Smooth muscle cell (in vitro differentiated cells): Measurements from ENCODE around the gene OSBPL5. TPM values are rescaled to one million over a fixed set of nuclear protein-coding genes. Genes with fewer than 3 reads are reported as not detected.

Experiments used
- DNase-seq: peaks from one replicate; lab custom pipeline; 2025; ENCODE audit not compliant: unreplicated experiment; lab: John Stamatoyannopoulos, UW
- H2AFZ ChIP-seq: fragments of 200-600 bp; sonication (generic); 2 replicates; pipeline ENCODE4 v1.6.0; 2016; ENCODE audit warnings: antibody characterized with exemption, low read depth, mild to moderate bottlenecking
- H3F3A ChIP-seq: fragments of 200-600 bp; sonication (generic); 2 replicates; pipeline ENCODE4 v1.6.0; 2017; ENCODE audit warnings: antibody characterized with exemption, low read depth
- H3K27ac ChIP-seq: fragments of 200-600 bp; sonication (generic); 2 replicates; pipeline ENCODE4 v1.5.1; 2016; ENCODE audit warnings: low read depth, mild to moderate bottlenecking
- H3K27me3 ChIP-seq: fragments of 200-600 bp; sonication (generic); 2 replicates; pipeline ENCODE4 v1.6.1; 2016; ENCODE audit warnings: low read depth, mild to moderate bottlenecking
- H3K36me3 ChIP-seq: fragments of 200-600 bp; sonication (generic); 2 replicates; pipeline ENCODE4 v1.5.1; 2016; ENCODE audit warnings: low read depth
- H3K4me1 ChIP-seq: fragments of 200-600 bp; sonication (generic); 2 replicates; pipeline ENCODE4 v1.5.1; 2016; ENCODE audit warnings: low read depth
- H3K4me2 ChIP-seq: fragments of 200-600 bp; sonication (generic); 2 replicates; pipeline ENCODE4 v1.6.0; 2016; ENCODE audit warnings: mild to moderate bottlenecking
- H3K4me3 ChIP-seq: fragments of 200-600 bp; sonication (generic); 2 replicates; pipeline ENCODE4 v1.5.1; 2016; ENCODE audit warnings: mild to moderate bottlenecking
- H3K79me2 ChIP-seq: fragments of 200-600 bp; sonication (generic); 2 replicates; pipeline ENCODE4 v1.6.0; 2016; ENCODE audit warnings: low read depth, mild to moderate bottlenecking
- H3K9ac ChIP-seq: fragments of 200-600 bp; sonication (generic); 2 replicates; pipeline ENCODE4 v1.6.0; 2016; ENCODE audit warnings: low read depth
- H3K9me3 ChIP-seq: fragments of 200-600 bp; sonication (generic); replicated peaks from 2 replicates; pipeline ENCODE4 v1.5.1; 2016; ENCODE audit warnings: low read depth
- H4K20me1 ChIP-seq: fragments of 200-600 bp; sonication (generic); 2 replicates; pipeline ENCODE4 v1.6.0; 2016; ENCODE audit warnings: low read depth
- WGBS: methylation state at CpG from one replicate; pipeline ENCODE4 v1.1.7; 2016; ENCODE audit warnings: low lambda C conversion rate; 5-methylcytosine and 5-hydroxymethylcytosine counted together
- polyA plus RNA-seq: library from polyadenylated mRNA; unstranded; fragments of >200 nt; fragmentation: Nextera tagmentation; extraction: Ambion mirVana; gene quantifications from 2 replicates; pipeline ENCODE4 v1.2.1, GENCODE V29; 2016
- total RNA-seq: library from RNA; depleted of rRNA; stranded (reverse); fragments of >200 nt; gene quantifications from 2 replicates; pipeline ENCODE4 v1.2.3, GENCODE V29; 2014
- TF ChIP-seq, protein P1 (sequence below): fragments of 200-600 bp; sonication (generic); IDR thresholded peaks from 2 replicates; pipeline ENCODE4 v1.5.1; 2017; ENCODE audit warnings: borderline replicate concordance, mild to moderate bottlenecking, antibody characterized with exemption; ENCODE audit not compliant: insufficient read depth, poor library complexity, severe bottlenecking

OSBPL5 gene
- total and polyA plus RNA-seq, 2 experiments from 2014 or later = 27.3 to 43.4 TPM

DNA sequence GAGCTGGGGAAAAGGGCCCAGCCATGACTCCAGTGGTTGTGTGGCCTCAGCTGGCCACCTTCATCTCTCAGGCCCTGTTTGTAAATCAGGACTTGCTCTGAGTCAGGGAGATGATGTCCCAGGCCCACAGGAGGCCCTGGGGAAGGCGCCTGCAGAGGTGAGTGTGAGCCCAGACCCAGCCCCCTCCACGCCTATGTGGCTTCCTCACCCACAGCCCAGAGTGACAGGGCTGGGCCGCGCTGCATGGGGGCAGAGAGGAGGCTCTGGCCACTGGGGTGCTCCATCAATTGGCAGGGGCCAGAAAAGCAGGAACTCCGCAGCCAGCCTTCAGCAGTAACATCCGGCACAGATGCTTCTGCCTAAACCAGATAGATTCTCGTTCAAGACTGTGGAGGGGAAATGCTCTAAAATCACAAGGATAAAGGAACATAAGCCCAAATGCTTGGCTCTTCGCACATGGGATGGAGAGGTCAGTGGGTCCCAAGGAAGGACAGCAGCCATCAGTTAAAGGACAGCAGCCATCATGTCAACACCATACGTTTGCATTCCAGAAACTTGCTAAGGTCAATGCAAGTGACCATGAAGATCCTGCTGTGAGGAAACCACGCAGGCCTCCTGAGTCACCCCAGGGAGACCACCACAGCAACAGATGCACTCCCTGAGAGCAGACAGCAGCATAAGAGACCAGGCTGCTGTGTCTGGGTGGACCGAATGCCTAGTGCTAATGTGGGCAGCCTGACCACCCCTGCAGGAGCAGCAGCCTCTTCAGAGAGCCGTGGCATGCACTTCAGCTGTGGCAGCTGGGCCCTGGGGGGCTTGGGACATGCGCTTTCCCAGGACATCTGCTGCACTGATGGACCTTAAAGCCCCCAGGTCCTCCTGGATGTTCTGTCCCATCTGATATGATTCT lies 28.3 kb downstream of the OSBPL5 start:
- H3F3A ChIP-seq = no peaks in the 10 kb centered on the region
- no peak overlapping the region for H3K9ac ChIP-seq
- no peaks in the 10 kb centered on the region for H3K27me3 ChIP-seq
- H3K4me1 ChIP-seq = peaks cover 4% of the 10 kb centered on the region
- H3K27ac ChIP-seq = no peak overlapping the region
- no peaks in the 10 kb centered on the region for H3K36me3 ChIP-seq
- H3K9me3 ChIP-seq = no peaks in the 10 kb centered on the region
- peaks cover 99% of the 10 kb centered on the region for H4K20me1 ChIP-seq
- TF ChIP-seq, protein P1, sequence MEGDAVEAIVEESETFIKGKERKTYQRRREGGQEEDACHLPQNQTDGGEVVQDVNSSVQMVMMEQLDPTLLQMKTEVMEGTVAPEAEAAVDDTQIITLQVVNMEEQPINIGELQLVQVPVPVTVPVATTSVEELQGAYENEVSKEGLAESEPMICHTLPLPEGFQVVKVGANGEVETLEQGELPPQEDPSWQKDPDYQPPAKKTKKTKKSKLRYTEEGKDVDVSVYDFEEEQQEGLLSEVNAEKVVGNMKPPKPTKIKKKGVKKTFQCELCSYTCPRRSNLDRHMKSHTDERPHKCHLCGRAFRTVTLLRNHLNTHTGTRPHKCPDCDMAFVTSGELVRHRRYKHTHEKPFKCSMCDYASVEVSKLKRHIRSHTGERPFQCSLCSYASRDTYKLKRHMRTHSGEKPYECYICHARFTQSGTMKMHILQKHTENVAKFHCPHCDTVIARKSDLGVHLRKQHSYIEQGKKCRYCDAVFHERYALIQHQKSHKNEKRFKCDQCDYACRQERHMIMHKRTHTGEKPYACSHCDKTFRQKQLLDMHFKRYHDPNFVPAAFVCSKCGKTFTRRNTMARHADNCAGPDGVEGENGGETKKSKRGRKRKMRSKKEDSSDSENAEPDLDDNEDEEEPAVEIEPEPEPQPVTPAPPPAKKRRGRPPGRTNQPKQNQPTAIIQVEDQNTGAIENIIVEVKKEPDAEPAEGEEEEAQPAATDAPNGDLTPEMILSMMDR = no peak
- H3K4me2 ChIP-seq = no peak overlapping the region
- H3K4me3 ChIP-seq = no peak overlapping the region
- peaks cover 18% of the 10 kb centered on the region for H3K79me2 ChIP-seq
- H2AFZ ChIP-seq = no peak overlapping the region
- no peak for DNase-seq
- 94% methylated on average over 13 of the region's 13 CpGs for WGBS

DNA sequence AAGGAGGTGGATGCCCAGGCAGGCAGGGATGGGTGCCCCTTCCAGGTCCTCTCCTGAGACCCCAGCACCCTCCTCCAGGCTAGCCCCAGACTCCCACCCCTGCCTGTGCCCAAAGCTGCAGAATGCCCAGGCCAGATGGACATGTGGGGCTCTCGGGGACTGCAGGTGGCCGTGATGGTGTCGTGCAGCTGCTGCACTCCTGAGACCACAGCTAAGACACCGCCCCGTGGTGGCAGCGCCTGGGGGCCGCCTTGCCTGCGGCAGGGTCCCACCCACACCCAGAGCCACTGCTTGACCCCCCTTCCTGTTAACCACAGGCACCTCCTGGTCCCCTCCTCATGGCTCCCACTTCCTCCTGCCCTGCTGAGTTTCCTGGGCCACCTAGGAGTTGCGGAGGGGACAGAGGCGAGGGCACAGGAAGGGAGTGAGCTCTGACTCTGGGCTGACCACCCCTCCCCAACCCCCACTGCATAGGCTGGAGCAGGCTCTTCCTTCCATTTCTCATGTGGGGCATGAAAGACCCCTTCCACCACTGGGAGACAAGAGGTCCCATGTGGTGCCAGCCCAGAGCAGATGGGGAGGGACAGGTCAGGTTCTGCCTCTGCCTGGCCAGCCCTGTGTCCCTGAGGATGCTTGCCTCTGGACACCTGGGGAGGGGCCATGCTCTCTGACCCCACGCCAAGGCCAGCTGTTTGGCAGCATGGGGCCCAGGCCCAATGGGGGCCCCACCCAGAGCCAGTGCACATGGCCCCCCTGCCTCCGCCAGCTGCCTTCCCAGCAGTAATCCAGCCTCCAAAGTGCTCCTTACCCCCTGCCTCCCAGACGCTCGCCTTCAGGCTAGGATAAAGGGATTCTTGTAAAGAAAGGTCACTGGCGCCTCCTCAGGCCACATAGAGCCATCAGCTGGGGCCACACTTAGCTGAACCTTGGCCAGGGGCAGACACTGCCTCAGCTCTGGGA lies 29.3 kb downstream of the OSBPL5 start:
- Histone ChIP-seq H3K27ac (no peak overlapping the region), H4K20me1 (peaks cover 97% of the 10 kb centered on the region), H3K36me3 (no peaks in the 10 kb centered on the region), H3K4me3 (no peak overlapping the region), H3K4me1 (peaks cover 4% of the 10 kb centered on the region), H3K4me2 (no peak overlapping the region), H2AFZ (no peak overlapping the region), H3K9me3 (no peaks in the 10 kb centered on the region), H3K9ac (no peak overlapping the region), H3K27me3 (no peaks in the 10 kb centered on the region), H3K79me2 (peaks cover 14% of the 10 kb centered on the region), H3F3A (no peaks in the 10 kb centered on the region)
- TF ChIP-seq, protein P1 = no peak
- DNase-seq = no peak
- WGBS = 89% methylated on average over 13 of the region's 15 CpGs

DNA sequence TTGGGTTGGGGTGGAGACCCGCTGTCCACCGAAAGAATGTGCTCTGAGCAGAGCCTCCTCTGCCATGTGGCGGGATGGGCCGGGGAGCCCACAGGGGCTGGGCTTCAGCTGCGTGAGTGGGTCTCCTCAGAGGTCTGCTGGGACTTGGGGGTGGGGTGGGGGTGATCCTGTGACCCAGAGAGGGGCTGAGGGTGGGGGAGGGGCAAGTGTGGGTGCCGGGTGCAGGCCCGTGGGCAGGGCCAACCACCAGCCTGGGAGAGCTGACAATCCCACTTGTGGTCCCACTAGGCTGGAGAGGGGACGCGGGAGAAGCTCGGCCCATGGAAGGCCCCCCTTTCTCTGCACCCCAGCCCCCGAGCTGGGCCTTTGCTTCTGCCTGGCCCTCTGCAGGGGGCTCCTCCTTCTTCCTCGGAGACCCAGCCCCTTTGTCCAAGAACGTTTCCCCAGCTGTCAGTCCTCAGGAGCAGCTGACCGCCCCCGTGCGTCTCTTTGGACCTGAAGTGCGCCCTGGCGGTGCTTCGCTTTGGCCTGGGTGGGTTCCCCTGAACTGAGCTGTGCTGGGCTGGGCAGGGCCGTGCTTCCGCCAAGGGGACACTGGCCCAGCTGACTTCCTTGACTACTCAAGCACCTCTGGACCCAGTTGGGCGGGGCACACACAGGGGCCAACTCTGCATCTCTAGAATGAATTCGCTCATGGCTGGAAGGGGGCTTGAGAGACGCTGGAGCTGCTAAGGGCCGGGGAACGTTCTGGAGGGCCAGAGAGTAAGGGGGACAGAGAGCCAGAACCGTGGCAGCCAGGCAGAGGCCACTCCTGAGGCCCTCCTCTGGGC lies 30.2 kb downstream of the OSBPL5 start:
- no peak for DNase-seq

More for the DNA sequence above, 30.2 kb downstream of the OSBPL5 start:
- H4K20me1 ChIP-seq = peaks cover 97% of the 10 kb centered on the region
- no peak overlapping the region for H3K9ac ChIP-seq
- WGBS = 92% methylated on average over 24 of the region's 27 CpGs
- no peaks in the 10 kb centered on the region for H3K9me3 ChIP-seq
- TF ChIP-seq, protein P1 = no peak
- no peak overlapping the region for H3K4me3 ChIP-seq
- H3K4me2 ChIP-seq = no peak overlapping the region
- no peaks in the 10 kb centered on the region for H3K27me3 ChIP-seq
- peaks cover 7% of the 10 kb centered on the region for H3K79me2 ChIP-seq
- no peaks in the 10 kb centered on the region for H3K36me3 ChIP-seq
- no peak overlapping the region for H3K27ac ChIP-seq
- no peak overlapping the region for H2AFZ ChIP-seq
- no peaks in the 10 kb centered on the region for H3F3A ChIP-seq
- peaks cover 4% of the 10 kb centered on the region for H3K4me1 ChIP-seq
